Measurements from ENCODE around the gene COX18.

COX18 gene

GRCh38 chr4:73018595-73018994 is 50.9 kb downstream of the COX18 start:
- H3K79me2 ChIP-seq (ENCODE audit: insufficient read depth, low read length), result no peaks in the 10 kb centered on the region
- no peaks in the 10 kb centered on the region for H3K9me2 ChIP-seq (replicated peaks; ENCODE audit: insufficient read depth, low read length)
- H2AFZ ChIP-seq (ENCODE audit: low read depth, low read length, severe bottlenecking), result no peak overlapping the region
- no peaks in the 10 kb centered on the region for H3K36me3 ChIP-seq (ENCODE audit: low read length)
- H3K9ac ChIP-seq (ENCODE audit: low read length), result no peak overlapping the region
- no peak overlapping the region for H3K4me3 ChIP-seq (ENCODE audit: insufficient read depth, low read length, poor library complexity, severe bottlenecking)
- no peaks in the 10 kb centered on the region for H3F3A ChIP-seq (ENCODE audit: insufficient read depth)
- H3K4me2 ChIP-seq (ENCODE audit: low read depth, low read length, poor library complexity, severe bottlenecking), result no peak overlapping the region
- H3K27ac ChIP-seq (ENCODE audit: low read depth, low read length), result no peak overlapping the region
- TF ChIP-seq CTCF (IDR thresholded peaks at IDR 0.05; ENCODE audit: insufficient read depth, low read length, poor library complexity, severe bottlenecking) (no peak), EZH2phosphoT487 (conservative IDR thresholded peaks at IDR 0.05; ENCODE audit: low read length) (no peak)
- no peaks in the 10 kb centered on the region for H3K9me3 ChIP-seq (ENCODE audit: insufficient read depth, low read length)
- no peaks in the 10 kb centered on the region for H3K27me3 ChIP-seq (ENCODE audit: low read length)
- no peaks in the 10 kb centered on the region for H4K20me1 ChIP-seq (ENCODE audit: low read depth, low read length)

GRCh38 chr4:73013310-73013709 is 56.2 kb downstream of the COX18 start:
- Histone ChIP-seq H3F3A (ENCODE audit: insufficient read depth) (no peaks in the 10 kb centered on the region), H3K9me2 (replicated peaks; ENCODE audit: insufficient read depth, low read length) (no peaks in the 10 kb centered on the region), H3K36me3 (ENCODE audit: low read length) (no peaks in the 10 kb centered on the region), H4K20me1 (ENCODE audit: low read depth, low read length) (no peaks in the 10 kb centered on the region), H3K4me3 (ENCODE audit: insufficient read depth, low read length, poor library complexity, severe bottlenecking) (no peak overlapping the region), H3K27ac (ENCODE audit: low read depth, low read length) (no peak overlapping the region), H2AFZ (ENCODE audit: low read depth, low read length, severe bottlenecking) (no peak overlapping the region), H3K27me3 (ENCODE audit: low read length) (no peaks in the 10 kb centered on the region), H3K9me3 (ENCODE audit: insufficient read depth, low read length) (no peaks in the 10 kb centered on the region), H3K4me2 (ENCODE audit: low read depth, low read length, poor library complexity, severe bottlenecking) (no peak overlapping the region), H3K79me2 (ENCODE audit: insufficient read depth, low read length) (no peaks in the 10 kb centered on the region), H3K9ac (ENCODE audit: low read length) (no peak overlapping the region)
- TF ChIP-seq EZH2phosphoT487 (conservative IDR thresholded peaks at IDR 0.05; ENCODE audit: low read length) (no peak), CTCF (IDR thresholded peaks at IDR 0.05; ENCODE audit: insufficient read depth, low read length, poor library complexity, severe bottlenecking) (no peak)

- Histone ChIP-seq H3K27ac (ENCODE audit: low read depth, low read length) (no peak overlapping the region), H2AFZ (ENCODE audit: low read depth, low read length, severe bottlenecking) (no peak overlapping the region), H3K4me2 (ENCODE audit: low read depth, low read length, poor library complexity, severe bottlenecking) (no peak overlapping the region), H3K9me3 (ENCODE audit: insufficient read depth, low read length) (no peaks in the 10 kb centered on the region), H4K20me1 (ENCODE audit: low read depth, low read length) (no peaks in the 10 kb centered on the region), H3K27me3 (ENCODE audit: low read length) (no peaks in the 10 kb centered on the region), H3F3A (ENCODE audit: insufficient read depth) (no peaks in the 10 kb centered on the region), H3K36me3 (ENCODE audit: low read length) (no peaks in the 10 kb centered on the region), H3K9me2 (replicated peaks; ENCODE audit: insufficient read depth, low read length) (no peaks in the 10 kb centered on the region), H3K79me2 (ENCODE audit: insufficient read depth, low read length) (no peaks in the 10 kb centered on the region), H3K4me3 (ENCODE audit: insufficient read depth, low read length, poor library complexity, severe bottlenecking) (no peak overlapping the region), H3K9ac (ENCODE audit: low read length) (no peak overlapping the region)
- TF ChIP-seq CTCF (IDR thresholded peaks at IDR 0.05; ENCODE audit: insufficient read depth, low read length, poor library complexity, severe bottlenecking) (no peak), EZH2phosphoT487 (conservative IDR thresholded peaks at IDR 0.05; ENCODE audit: low read length) (no peak)
These were observed 56.8 kb downstream of the COX18 start for GRCh38 chr4:73012673-73013072.

- no peaks in the 10 kb centered on the region for H3K27me3 ChIP-seq (ENCODE audit: low read length)
- no peak overlapping the region for H3K4me2 ChIP-seq (ENCODE audit: low read depth, low read length, poor library complexity, severe bottlenecking)
- no peaks in the 10 kb centered on the region for H3K9me2 ChIP-seq (replicated peaks; ENCODE audit: insufficient read depth, low read length)
- H4K20me1 ChIP-seq (ENCODE audit: low read depth, low read length), result no peaks in the 10 kb centered on the region
- TF ChIP-seq EZH2phosphoT487 (conservative IDR thresholded peaks at IDR 0.05; ENCODE audit: low read length), result no peak
- no peak for TF ChIP-seq CTCF (IDR thresholded peaks at IDR 0.05; ENCODE audit: insufficient read depth, low read length, poor library complexity, severe bottlenecking)
- H3F3A ChIP-seq (ENCODE audit: insufficient read depth), result no peaks in the 10 kb centered on the region
- H3K36me3 ChIP-seq (ENCODE audit: low read length), result no peaks in the 10 kb centered on the region
- H3K27ac ChIP-seq (ENCODE audit: low read depth, low read length), result no peak overlapping the region
- no peaks in the 10 kb centered on the region for H3K9me3 ChIP-seq (ENCODE audit: insufficient read depth, low read length)
- no peaks in the 10 kb centered on the region for H3K79me2 ChIP-seq (ENCODE audit: insufficient read depth, low read length)
- H2AFZ ChIP-seq (ENCODE audit: low read depth, low read length, severe bottlenecking), result no peak overlapping the region
- no peak overlapping the region for H3K9ac ChIP-seq (ENCODE audit: low read length)
- no peak overlapping the region for H3K4me3 ChIP-seq (ENCODE audit: insufficient read depth, low read length, poor library complexity, severe bottlenecking)
These were observed 57.9 kb downstream of the COX18 start for GRCh38 chr4:73011629-73011985.
